HUDEP-2 (cell line): Measurements from ENCODE around the gene PSMA2.

Experiments used
- DNase-seq, 76 experiments: peaks; one replicate each; lab custom pipeline; 2025; ENCODE audit not compliant: unreplicated experiment in 76 of 76; lab: John Stamatoyannopoulos, UW

PSMA2 gene

GRCh38 chr7:42931834-42932651 lies at the start of gene PSMA2, which contains the start of gene MRPL32:
Gene PSMA2 (minus strand): TSS chr7:42932174. CDS start chr7:42932158, 16 bp downstream.
Gene MRPL32 (plus strand): TSS chr7:42932376. CDS start chr7:42932387, 11 bp downstream.
- peak; percentile 26 to 96 (median 91) for DNase-seq

- DNase-seq, result no peak
Measured at GRCh38 chr7:42981601-42982000, 49.6 kb upstream of the PSMA2 start.

GRCh38 chr7:42980514-42980913 lies 48.5 kb upstream of the PSMA2 start:
- no peak for DNase-seq

GRCh38 chr7:42980084-42980483 lies 48.1 kb upstream of the PSMA2 start:
- DNase-seq, result no peak

GRCh38 chr7:42978496-42978895 lies 46.5 kb upstream of the PSMA2 start:
- DNase-seq, result no peak

- no peak for DNase-seq
Measured at GRCh38 chr7:42976371-42976770, 44.4 kb upstream of the PSMA2 start.

- no peak for DNase-seq
Measured at GRCh38 chr7:42972699-42973500, 40.9 kb upstream of the PSMA2 start.

GRCh38 chr7:42967391-42967790 lies 35.4 kb upstream of the PSMA2 start:
- DNase-seq, result no peak

- DNase-seq, result no peak
Measured at GRCh38 chr7:42964849-42965805, 33.2 kb upstream of the PSMA2 start.

GRCh38 chr7:42964293-42964692 lies 32.3 kb upstream of the PSMA2 start:
- no peak for DNase-seq

GRCh38 chr7:42961170-42961569 lies 29.2 kb upstream of the PSMA2 start:
- DNase-seq, result no peak

GRCh38 chr7:42960762-42961161 lies 28.8 kb upstream of the PSMA2 start:
- DNase-seq, result no peak

- no peak for DNase-seq
Measured at GRCh38 chr7:42959549-42959948, 27.6 kb upstream of the PSMA2 start.

- no peak for DNase-seq
Measured at GRCh38 chr7:42956062-42956461, 24.1 kb upstream of the PSMA2 start.

- no peak for DNase-seq
Measured at GRCh38 chr7:42953994-42954393, 22.0 kb upstream of the PSMA2 start.

GRCh38 chr7:42952328-42952727 lies 20.4 kb upstream of the PSMA2 start:
- DNase-seq, result no peak

GRCh38 chr7:42950417-42950816 lies 18.4 kb upstream of the PSMA2 start:
- DNase-seq, result no peak

- no peak for DNase-seq
Measured at GRCh38 chr7:42947521-42947920, 15.5 kb upstream of the PSMA2 start.

GRCh38 chr7:42946627-42946950 lies 14.6 kb upstream of the PSMA2 start:
- no peak for DNase-seq

GRCh38 chr7:42945821-42946626 lies 14.1 kb upstream of the PSMA2 start:
- peak in 34 of 76 experiments; percentile 1 to 61 (median 14) for DNase-seq
